Measurements from ENCODE around the gene GMDS.

GMDS gene

GRCh38 chr6:2197177-2197671, 48.2 kb downstream of the GMDS start:
- Histone ChIP-seq H3K9me3 (no peaks in the 10 kb centered on the region), H3K36me3 (no peaks in the 10 kb centered on the region), H3K4me3 (ENCODE audit: low read depth, low read length) (no peak overlapping the region), H3K27me3 (peaks cover 9% of the 10 kb centered on the region), H3K4me1 (peaks cover 3% of the 10 kb centered on the region; the same call in 1 of the 2 replicates)
- no peak for TF ChIP-seq CTCF (IDR thresholded peaks at IDR 0.05; ENCODE audit: low read depth, low read length)
- DNase-seq, result no peak

- peak; percentile 42 for DNase-seq
- peak; percentile 78 for TF ChIP-seq CTCF (IDR thresholded peaks at IDR 0.05; ENCODE audit: low read depth, low read length)
- H3K27me3 ChIP-seq, result peaks cover 9% of the 10 kb centered on the region
- no peaks in the 10 kb centered on the region for H3K36me3 ChIP-seq
- no peaks in the 10 kb centered on the region for H3K9me3 ChIP-seq
- peaks cover 3% of the 10 kb centered on the region; the same call in 1 of the 2 replicates for H3K4me1 ChIP-seq
- no peak overlapping the region for H3K4me3 ChIP-seq (ENCODE audit: low read depth, low read length)
These were observed 49.2 kb downstream of the GMDS start for GRCh38 chr6:2196079-2196679.

GRCh38 chr6:2194643-2195042, 50.8 kb downstream of the GMDS start:
- H3K27me3 ChIP-seq, result peaks cover 9% of the 10 kb centered on the region
- no peaks in the 10 kb centered on the region for H3K36me3 ChIP-seq
- peaks cover 3% of the 10 kb centered on the region; the same call in 1 of the 2 replicates for H3K4me1 ChIP-seq
- DNase-seq, result no peak
- TF ChIP-seq CTCF (IDR thresholded peaks at IDR 0.05; ENCODE audit: low read depth, low read length), result no peak
- H3K4me3 ChIP-seq (ENCODE audit: low read depth, low read length), result no peak overlapping the region
- H3K9me3 ChIP-seq, result no peaks in the 10 kb centered on the region

GRCh38 chr6:2193931-2194330, 51.5 kb downstream of the GMDS start:
- no peaks in the 10 kb centered on the region for H3K9me3 ChIP-seq
- no peak overlapping the region for H3K4me3 ChIP-seq (ENCODE audit: low read depth, low read length)
- no peak for TF ChIP-seq CTCF (IDR thresholded peaks at IDR 0.05; ENCODE audit: low read depth, low read length)
- H3K4me1 ChIP-seq, result peaks cover 3% of the 10 kb centered on the region; the same call in 1 of the 2 replicates
- H3K36me3 ChIP-seq, result no peaks in the 10 kb centered on the region
- no peak for DNase-seq
- peaks cover 4% of the 10 kb centered on the region; the same call in 1 of the 2 replicates for H3K27me3 ChIP-seq

GRCh38 chr6:2192976-2193375, 52.4 kb downstream of the GMDS start:
- Histone ChIP-seq H3K4me3 (ENCODE audit: low read depth, low read length) (no peak overlapping the region), H3K27me3 (no peaks in the 10 kb centered on the region), H3K36me3 (no peaks in the 10 kb centered on the region), H3K4me1 (peaks cover 3% of the 10 kb centered on the region; the same call in 1 of the 2 replicates), H3K9me3 (no peaks in the 10 kb centered on the region)
- TF ChIP-seq CTCF (IDR thresholded peaks at IDR 0.05; ENCODE audit: low read depth, low read length), result no peak
- DNase-seq, result no peak

GRCh38 chr6:2191390-2191740, 54.0 kb downstream of the GMDS start:
- Histone ChIP-seq H3K27me3 (no peaks in the 10 kb centered on the region), H3K4me3 (ENCODE audit: low read depth, low read length) (no peak overlapping the region), H3K36me3 (no peaks in the 10 kb centered on the region), H3K9me3 (no peaks in the 10 kb centered on the region), H3K4me1 (peaks cover 3% of the 10 kb centered on the region; the same call in 1 of the 2 replicates)
- TF ChIP-seq CTCF (IDR thresholded peaks at IDR 0.05; ENCODE audit: low read depth, low read length), result no peak
- no peak for DNase-seq
